ENCODE data around the gene TBL3. TPM values are rescaled to one million over a fixed set of nuclear protein-coding genes. Genes with fewer than 3 reads are reported as not detected.

Gene TBL3
- total and polyA plus RNA-seq, 9 of the 15 experiments (the other 6 are each of a cell fraction or from before 2014, with no cell fraction given): 0.97 to 117 (median 24.5) TPM

DNA sequence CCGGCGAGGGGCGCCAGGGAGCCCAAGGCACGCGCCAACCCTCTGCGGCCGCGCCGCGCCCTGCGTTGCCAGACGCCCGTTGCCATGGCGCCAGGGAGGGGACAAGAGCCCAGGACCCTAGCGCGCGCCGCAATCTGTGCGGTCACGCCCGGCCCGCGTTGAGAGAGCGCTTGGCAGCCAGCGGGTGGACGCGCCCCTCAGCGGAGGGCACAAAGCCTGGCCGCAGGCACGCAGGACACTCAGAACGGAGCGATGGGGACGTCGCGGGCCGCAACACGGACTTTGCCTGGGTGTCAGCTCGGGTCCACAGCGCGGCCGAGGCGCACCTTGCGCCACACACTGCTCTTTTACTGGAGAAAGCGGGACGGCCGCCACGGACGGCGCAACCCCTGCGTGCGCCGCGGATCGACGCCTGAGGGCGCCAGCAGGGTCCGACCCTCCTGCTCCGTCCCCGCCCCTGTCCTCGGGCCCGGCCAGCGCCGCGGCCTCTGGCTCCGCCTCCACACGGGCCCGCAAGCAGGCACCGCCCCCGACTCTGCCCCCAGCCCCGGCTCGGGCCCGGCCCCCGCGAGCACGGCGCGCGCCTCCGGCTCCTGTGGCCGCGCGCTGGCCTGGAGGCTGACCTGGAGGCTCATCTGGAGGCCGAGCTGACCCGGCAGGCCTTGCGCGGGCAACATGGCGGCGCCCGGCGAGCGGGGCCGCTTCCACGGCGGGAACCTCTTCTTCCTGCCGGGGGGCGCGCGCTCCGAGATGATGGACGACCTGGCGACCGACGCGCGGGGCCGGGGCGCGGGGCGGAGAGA lies 11.9 kb downstream of the TBL3 start, which contains the start of gene GFER (continued):
- TF ChIP-seq KAT7 (CRISPR knock-in tag; IDR thresholded peaks at IDR 0.05; ENCODE audit: borderline replicate concordance) (peak; percentile 85; the same call in 1 of the 2 replicates), ZNF354B (CRISPR knock-in tag; IDR thresholded peaks at IDR 0.05) (no peak), SMAD3 (CRISPR knock-in tag; conservative IDR thresholded peaks at IDR 0.05) (no peak), ZSCAN29 (IDR thresholded peaks at IDR 0.05) (no peak), ZNF717 (CRISPR knock-in tag; IDR thresholded peaks at IDR 0.05) (no peak), BRCA1 (IDR thresholded peaks at IDR 0.05) (no peak), BRCA1 (CRISPR knock-in tag; IDR thresholded peaks at IDR 0.05) (no peak), POLR2A (conservative IDR thresholded peaks at IDR 0.05) (peak; percentile 74), IRF1 (CRISPR knock-in tag; IDR thresholded peaks at IDR 0.05; ENCODE audit: borderline replicate concordance) (no peak), CREM (IDR thresholded peaks at IDR 0.05; ENCODE audit: low read depth) (peak; percentile 39), SMAD1 (IDR thresholded peaks at IDR 0.05; ENCODE audit: low read depth, low read length, partially characterized antibody) (no peak), ZNF146 (CRISPR knock-in tag; IDR thresholded peaks at IDR 0.05; ENCODE audit: unreplicated experiment) (no peak), RBM25 (IDR thresholded peaks at IDR 0.05; ENCODE audit: low read depth, low read length, severe bottlenecking) (peak; percentile 100), RAD21 (CRISPR knock-in tag; conservative IDR thresholded peaks at IDR 0.05 in 1 of 2, IDR thresholded peaks at IDR 0.05 in 1 of 2) (peak; percentile 23 to 47; a peak in 2 of 4 replicates), ZNF668 (CRISPR knock-in tag; IDR thresholded peaks at IDR 0.05) (peak; percentile 44; the same call in 1 of the 2 replicates), ZNF431 (CRISPR knock-in tag; IDR thresholded peaks at IDR 0.05) (no peak), TSC22D4 (tag; IDR thresholded peaks at IDR 0.05) (no peak), CGGBP1 (CRISPR knock-in tag; IDR thresholded peaks at IDR 0.05) (0 out of 2 replicates have a peak, but pooled peaks have one; percentile 28), CHCHD3 (CRISPR knock-in tag; IDR thresholded peaks at IDR 0.05) (peak; percentile 29; the same call in 1 of the 2 replicates), ILK (tag; IDR thresholded peaks at IDR 0.05; ENCODE audit: borderline replicate concordance, low read depth) (no peak), SUPT5H (IDR thresholded peaks at IDR 0.05) (peak; percentile 30; the same call in 1 of the 2 replicates), CBX1 (IDR thresholded peaks at IDR 0.05; ENCODE audit: low read depth) (peak; percentile 40; the same call in 1 of the 2 replicates), GATAD2B (IDR thresholded peaks at IDR 0.05; ENCODE audit: borderline replicate concordance) (peak; percentile 88), C11orf30 (IDR thresholded peaks at IDR 0.05; ENCODE audit: low read depth) (peak; percentile 61; the same call in 1 of the 2 replicates)
- TF ChIP-seq, protein P1, sequence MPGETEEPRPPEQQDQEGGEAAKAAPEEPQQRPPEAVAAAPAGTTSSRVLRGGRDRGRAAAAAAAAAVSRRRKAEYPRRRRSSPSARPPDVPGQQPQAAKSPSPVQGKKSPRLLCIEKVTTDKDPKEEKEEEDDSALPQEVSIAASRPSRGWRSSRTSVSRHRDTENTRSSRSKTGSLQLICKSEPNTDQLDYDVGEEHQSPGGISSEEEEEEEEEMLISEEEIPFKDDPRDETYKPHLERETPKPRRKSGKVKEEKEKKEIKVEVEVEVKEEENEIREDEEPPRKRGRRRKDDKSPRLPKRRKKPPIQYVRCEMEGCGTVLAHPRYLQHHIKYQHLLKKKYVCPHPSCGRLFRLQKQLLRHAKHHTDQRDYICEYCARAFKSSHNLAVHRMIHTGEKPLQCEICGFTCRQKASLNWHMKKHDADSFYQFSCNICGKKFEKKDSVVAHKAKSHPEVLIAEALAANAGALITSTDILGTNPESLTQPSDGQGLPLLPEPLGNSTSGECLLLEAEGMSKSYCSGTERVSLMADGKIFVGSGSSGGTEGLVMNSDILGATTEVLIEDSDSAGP (CRISPR knock-in tag; IDR thresholded peaks at IDR 0.05): peak; percentile 57; the same call in 1 of the 2 replicates
- TF ChIP-seq, protein P2, sequence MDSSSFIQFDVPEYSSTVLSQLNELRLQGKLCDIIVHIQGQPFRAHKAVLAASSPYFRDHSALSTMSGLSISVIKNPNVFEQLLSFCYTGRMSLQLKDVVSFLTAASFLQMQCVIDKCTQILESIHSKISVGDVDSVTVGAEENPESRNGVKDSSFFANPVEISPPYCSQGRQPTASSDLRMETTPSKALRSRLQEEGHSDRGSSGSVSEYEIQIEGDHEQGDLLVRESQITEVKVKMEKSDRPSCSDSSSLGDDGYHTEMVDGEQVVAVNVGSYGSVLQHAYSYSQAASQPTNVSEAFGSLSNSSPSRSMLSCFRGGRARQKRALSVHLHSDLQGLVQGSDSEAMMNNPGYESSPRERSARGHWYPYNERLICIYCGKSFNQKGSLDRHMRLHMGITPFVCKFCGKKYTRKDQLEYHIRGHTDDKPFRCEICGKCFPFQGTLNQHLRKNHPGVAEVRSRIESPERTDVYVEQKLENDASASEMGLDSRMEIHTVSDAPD (CRISPR knock-in tag; IDR thresholded peaks at IDR 0.05): no peak
